GM11168 (cell line): ENCODE data around the gene TSPAN9.

Experiments used
- in situ Hi-C: fragments of 300-500 bp; cut with MboI; formaldehyde crosslinking; loops from one replicate; pipeline ENCODE4 v1.12.0; 2022; ENCODE audit warnings: low sequenced_read_pairs; ENCODE audit not compliant: unreplicated experiment

The TSPAN9 gene

GRCh38 chr12:3119192-3119755, 42.1 kb downstream of the TSPAN9 start:
- in situ Hi-C loops = no loop called here

DNA sequence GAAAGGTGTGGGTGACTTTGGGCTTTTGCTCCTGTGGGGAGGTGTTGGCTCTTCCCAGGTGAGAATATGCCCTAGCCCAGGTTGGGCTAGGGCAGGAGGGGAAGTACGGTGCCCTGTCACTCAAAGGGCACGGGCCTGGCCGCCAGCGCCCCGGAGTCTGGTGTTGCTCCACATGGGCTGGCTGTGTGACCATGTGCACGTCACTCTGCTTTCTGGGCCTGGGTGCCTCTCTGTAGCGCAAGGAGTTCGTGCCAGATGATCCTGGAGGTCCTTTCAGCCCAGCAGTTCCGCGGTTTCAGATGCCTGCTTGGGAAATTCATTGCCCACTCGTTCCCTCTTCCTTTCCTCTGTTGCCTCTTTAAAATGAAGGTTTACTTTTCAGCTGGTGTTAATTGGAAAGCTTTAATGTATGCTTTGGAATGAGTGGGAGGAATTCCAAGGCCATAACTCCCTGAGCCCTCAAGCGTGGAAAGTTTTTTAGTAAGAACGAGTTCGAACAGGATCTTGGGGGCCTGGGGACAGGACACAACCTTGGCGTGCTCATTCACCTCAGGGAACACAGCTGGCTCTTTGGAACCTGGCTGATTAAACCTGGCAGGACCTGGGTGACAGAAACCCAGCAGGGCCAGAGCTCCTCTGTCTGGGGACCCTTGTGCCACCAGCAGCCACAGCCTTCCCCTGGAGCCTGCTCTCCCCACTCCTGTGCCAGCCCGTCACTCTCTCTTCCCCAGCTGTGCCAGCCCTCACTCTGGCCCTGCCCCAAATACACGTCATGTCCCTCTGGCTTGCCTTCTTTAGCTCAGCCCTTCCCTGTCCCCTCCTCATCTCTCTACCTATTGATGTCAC, 42.8 kb downstream of the TSPAN9 start:
- in situ Hi-C loops = no loop called here

DNA sequence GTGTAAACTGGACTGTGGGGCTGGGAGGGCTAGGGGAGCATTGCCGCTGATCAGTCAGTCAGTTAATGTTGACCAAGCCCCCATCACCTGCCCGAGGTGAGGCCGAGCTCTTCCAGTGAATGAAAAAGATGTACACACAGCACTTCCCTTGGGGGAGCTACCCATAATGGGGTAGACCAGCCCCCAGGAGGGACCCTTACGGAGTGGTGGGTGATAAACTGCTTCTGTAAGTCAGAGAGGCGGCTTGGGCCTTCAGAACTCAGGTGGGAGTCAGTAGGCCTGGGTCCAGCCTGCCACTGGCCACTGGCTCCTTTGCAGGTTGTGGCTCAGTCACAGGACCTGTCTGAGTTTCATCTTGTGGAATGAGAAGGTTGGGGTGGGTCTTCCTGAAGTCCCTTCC, 43.5 kb downstream of the TSPAN9 start:
- in situ Hi-C loops = no loop called here

DNA sequence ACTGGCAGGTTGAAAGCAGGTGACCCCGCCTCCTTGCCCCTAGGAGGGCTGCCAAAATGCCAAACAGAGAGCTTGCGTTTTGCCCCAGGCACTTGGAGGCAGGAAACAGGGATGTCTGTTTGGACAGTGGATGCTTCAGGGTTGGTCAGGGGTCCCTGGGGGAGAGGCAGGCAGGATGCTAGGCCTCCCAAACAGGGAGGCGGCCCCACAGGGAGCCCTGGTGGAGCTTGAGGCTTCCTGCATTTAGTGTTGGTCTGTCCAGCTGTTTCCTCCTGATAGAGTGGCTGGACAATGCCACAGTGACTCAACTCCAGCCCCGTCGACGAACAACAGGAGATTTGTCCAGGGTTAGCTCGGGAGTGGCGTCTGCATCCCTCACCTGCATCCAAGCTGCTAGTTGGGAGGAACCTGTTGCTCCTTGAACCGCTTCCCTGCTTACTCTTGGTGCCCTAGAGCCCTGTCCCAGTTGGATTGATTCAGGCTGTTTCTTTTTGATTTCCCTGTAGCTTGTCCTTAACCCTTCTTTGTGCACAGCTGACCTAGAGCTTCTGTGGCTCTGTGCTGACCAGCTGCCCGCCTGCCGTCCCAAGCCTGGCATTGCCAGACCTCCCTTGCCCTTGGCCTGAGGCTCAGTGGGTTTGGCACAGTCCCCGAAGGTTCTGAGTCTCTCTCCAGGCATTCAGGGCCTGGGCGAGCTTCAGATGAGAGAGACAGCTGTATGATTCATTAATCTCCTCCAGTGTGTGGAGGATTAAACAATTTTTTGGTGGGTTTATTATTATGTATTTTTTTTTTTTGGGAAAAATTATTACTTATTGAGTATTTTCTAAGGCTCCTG, 45.9 kb downstream of the TSPAN9 start:
- in situ Hi-C loops = no loop called here

DNA sequence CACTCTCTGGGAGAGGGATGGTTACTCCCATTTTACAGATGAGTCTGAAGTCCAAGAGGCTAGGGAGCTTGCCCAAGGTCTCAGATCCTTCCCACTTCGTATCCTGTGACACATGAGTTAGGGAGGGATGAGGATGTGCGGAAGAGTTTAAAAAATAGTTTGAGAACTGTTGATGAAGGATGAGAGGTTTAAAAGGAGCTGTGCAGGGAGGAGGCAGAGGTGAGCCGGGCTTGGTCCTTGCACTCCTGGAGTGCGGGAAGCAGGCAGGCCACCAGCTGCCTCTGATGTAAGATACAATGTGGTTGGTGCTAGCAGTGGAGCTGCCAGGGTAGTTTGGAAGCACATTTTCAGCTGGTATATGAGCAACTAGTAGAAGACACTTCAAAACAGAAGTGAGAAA, 46.5 kb downstream of the TSPAN9 start:
- in situ Hi-C loops = no loop called here

- in situ Hi-C loops = loop anchor here (25.0 kb wide), 1 partner anchor 137 kb away; no protein-coding TSS in a partner anchor
These were observed 47.7 kb downstream of the TSPAN9 start for GRCh38 chr12:3124917-3125316.

DNA sequence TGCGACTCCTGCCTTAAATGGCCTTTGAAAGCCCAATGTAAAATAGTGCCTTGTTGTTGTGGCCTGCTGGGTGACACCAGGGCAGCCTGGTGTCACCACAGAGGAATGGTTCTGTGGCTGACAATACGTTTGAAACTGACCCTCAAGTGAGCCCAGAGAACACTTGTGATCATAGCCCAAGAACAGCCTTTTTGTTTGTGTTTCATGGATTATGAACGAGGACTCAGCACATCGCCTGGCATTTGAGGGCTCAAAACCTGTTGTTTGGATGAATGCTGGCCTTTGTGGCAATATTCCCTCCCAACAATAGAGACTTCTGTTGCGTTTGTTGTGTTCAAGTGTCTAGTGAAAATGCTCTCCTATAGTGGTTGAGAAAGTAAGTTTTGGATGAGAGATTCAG, 48.5 kb downstream of the TSPAN9 start:
- in situ Hi-C loops = loop anchor here (25.0 kb wide), 1 partner anchor 137 kb away; no protein-coding TSS in a partner anchor

GRCh38 chr12:3127832-3128231, 50.7 kb downstream of the TSPAN9 start:
- in situ Hi-C loops = loop anchor here (25.0 kb wide), 1 partner anchor 134 kb away; no protein-coding TSS in a partner anchor

GRCh38 chr12:3128498-3129293, 51.5 kb downstream of the TSPAN9 start:
- in situ Hi-C loops = loop anchor here (25.0 kb wide), 1 partner anchor 134 kb away; no protein-coding TSS in a partner anchor

- in situ Hi-C loops = loop anchor here (25.0 kb wide), 1 partner anchor 133 kb away; no protein-coding TSS in a partner anchor
These were observed 52.3 kb downstream of the TSPAN9 start for GRCh38 chr12:3129301-3130056.

DNA sequence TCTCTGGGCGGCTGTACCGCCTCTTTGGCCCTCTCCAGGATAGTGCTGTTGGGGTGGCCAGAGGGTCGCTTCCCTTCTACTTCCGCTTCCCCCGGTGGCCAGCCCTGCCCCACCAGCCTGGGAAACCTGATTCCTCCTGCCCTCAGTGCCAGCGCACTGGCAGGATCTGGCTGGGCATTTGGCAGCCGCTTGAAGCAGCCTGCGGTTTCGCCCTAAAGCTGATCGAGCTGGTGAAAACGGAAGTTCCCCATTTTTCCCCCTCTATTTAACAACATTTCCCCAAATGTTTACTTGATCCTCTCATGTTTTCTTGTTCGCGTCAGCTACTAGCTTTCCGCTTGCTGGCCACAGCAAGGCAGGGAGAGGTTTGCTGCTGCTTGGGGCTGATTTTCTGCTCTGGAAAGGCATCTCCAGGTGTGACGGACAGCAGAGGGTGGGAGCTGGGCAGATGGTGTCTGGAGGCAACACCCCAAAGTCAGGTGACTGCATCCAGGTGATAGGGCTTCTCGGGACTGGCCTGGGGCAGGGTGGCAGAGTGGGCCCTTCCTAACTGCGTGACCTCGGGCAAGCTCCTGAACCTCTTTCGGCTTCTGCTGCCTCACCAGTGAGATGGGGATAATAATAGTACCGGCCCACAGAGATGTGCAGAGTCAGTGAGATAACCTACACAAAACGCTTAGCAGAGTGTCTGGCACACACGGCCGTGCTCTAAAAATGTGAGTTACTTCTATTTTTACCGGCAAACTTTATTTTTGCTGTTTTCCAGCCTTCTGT, 53.1 kb downstream of the TSPAN9 start:
- in situ Hi-C loops = loop anchor here (25.0 kb wide), 1 partner anchor 132 kb away; no protein-coding TSS in a partner anchor

DNA sequence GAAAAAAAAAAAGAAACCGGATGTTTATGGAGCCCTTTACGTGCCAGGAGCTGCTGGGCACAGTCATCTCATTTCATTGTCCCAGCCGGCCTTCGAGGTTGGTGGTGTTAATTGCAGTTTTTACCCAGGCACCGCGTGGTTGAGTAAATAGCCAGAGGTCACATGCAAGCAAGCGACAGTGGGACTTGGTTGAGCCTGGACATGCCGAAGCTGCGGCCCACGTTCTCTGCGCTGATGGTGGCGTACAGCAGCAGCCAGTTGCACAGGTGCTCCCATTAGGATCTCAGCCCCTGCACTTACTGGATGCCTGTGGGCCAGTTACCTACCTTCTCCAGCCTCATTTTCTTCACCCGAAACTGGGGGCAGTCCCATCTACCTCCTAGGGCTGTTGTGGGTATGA, 54.0 kb downstream of the TSPAN9 start:
- in situ Hi-C loops = loop anchor here (25.0 kb wide), 1 partner anchor 131 kb away; no protein-coding TSS in a partner anchor

DNA sequence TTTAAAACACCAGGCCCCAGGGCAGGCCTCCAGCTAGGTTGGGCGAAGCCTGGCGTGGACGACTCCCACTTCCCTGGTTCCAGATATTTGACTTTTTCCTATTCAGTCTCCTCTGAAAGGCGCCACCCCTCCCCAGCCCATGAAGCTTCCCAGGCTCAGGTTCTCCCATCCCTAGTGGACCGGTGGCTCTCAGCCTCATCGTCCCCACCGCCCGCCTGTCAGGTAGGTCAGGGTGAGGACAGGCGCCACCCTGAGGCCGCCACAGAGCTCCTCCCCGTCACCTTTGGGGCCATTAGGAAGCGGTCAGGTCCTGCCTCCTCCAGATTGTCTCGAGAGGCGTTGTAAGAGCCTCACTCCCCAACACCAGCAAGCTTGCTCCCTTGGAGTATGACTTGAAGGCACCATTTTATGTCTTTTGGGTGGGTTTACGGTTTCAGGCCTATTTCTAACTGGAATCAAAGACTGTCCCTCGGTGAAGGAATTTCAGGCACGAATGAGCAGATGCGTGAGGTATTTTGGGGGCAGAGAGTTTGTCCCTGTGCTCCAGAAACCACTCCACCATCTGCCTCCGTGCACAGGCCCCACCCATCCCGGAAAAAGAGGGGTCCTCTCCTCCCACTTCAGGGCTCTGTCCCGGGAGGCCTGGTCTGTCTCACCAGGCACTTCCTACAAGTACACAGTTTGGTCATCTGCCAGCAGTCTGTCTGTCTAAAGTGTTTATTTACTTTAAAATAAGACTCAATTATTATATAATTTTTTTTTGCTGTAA, 55.6 kb downstream of the TSPAN9 start:
- in situ Hi-C loops = loop anchor here (25.0 kb wide), 1 partner anchor 129 kb away; no protein-coding TSS in a partner anchor

DNA sequence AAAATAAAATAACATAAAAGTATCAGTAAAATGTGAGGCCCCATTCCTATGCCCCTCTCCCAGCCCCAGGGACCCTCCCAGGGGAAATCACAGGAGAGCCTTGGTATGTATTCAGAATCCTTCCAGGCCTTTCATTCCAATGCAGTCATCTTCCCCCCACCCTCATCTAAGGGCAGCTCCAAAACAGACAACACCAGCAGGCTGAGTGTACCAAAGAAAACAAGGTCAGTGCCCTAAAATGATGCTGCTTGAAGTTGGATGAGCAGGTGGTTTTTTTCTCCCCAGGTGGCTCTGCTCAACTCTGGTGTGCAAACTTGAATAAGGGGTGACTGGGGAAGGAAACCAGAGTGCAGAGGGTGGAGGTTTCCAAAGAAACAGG, 56.2 kb downstream of the TSPAN9 start:
- in situ Hi-C loops = loop anchor here (25.0 kb wide), 1 partner anchor 129 kb away; no protein-coding TSS in a partner anchor

DNA sequence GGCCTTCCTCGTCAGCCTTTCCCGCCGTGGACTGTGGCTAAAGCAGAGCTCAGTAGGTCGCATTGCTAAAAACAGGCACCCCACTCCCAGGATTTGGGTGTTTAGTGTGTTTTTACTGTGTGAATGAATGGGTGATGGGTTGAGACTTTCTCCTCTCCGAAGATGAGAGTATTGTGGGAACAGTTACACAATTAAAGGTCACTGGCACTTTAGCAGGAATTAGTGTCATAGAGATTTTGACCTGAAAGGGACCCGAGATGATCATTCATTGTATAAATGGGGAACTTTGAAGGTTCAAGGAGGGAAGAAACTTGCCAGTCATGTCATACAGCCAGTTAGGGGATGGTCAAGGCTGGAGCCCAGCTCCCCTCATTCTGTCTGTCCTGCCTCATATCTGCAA, 56.9 kb downstream of the TSPAN9 start:
- in situ Hi-C loops = loop anchor here (25.0 kb wide), 1 partner anchor 128 kb away; no protein-coding TSS in a partner anchor

- in situ Hi-C loops = loop anchor here (5.0 to 25.0 kb wide), 2 partner anchors 68 to 128 kb away; no protein-coding TSS in a partner anchor
These were observed 57.5 kb downstream of the TSPAN9 start for GRCh38 chr12:3134526-3135135.
